Stimulated activated memory B cell treated with anti-CD40 and anti-IgM and Interleukin-4, amounts not matched to agents 10 μg/mL and 1 μg/mL and 100 μg/mL, for 72 hours (primary cell): Measurements from ENCODE around the gene CBY1.

Experiments
- ATAC-seq: fragments of 150-1000 bp; cut with Tn5 transposase; 2 replicates; pipeline ENCODE4 v1.10.0; 2021
- H3K27ac Mint-ChIP-seq: one replicate; pipeline ENCODE4 v1.8.0; 2022; ENCODE audit warnings: mild to moderate bottlenecking, mixed read lengths
- H3K27me3 Mint-ChIP-seq: one replicate; pipeline ENCODE4 v1.8.0; 2022; ENCODE audit warnings: mixed read lengths
- H3K36me3 Mint-ChIP-seq: one replicate; pipeline ENCODE4 v1.8.0; 2022; ENCODE audit warnings: mixed read lengths
- H3K4me1 Mint-ChIP-seq: one replicate; pipeline ENCODE4 v1.8.0; 2022; ENCODE audit warnings: mixed read lengths
- H3K4me3 Mint-ChIP-seq: one replicate; pipeline ENCODE4 v1.8.0; 2022; ENCODE audit warnings: mild to moderate bottlenecking, moderate library complexity, mixed read lengths
- H3K9me3 Mint-ChIP-seq: one replicate; pipeline ENCODE4 v1.8.0; 2022; ENCODE audit warnings: mixed read lengths

The CBY1 gene

GRCh38 chr22:38684895-38685294 lies 28.5 kb downstream of the CBY1 start:
- no peaks in the 10 kb centered on the region for H3K27me3 Mint-ChIP-seq
- H3K27ac Mint-ChIP-seq: no peak overlapping the region
- no peaks in the 10 kb centered on the region for H3K9me3 Mint-ChIP-seq
- ATAC-seq: no peak
- peaks cover 40% of the 10 kb centered on the region for H3K36me3 Mint-ChIP-seq
- H3K4me3 Mint-ChIP-seq: no peak overlapping the region
- peaks cover 23% of the 10 kb centered on the region for H3K4me1 Mint-ChIP-seq

DNA sequence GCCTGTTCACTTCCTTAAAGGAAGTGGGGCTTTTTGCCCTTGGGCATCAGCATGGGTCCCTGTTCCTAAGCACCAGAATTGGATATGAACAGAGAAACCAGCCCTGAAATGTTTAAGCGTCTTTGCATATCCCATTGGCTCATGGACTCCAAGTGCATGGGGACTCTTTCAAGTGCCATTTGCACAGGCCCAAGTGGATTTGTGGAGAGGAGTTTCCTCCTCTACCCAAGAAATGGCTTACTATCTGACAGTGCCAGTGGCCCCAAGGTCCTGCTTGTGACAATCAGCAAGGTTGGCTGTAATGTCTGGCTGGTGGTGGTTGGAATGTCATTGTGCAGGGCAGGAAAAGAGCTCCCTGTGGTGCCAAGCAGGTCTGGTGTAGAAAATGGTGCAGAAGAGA lies 29.3 kb downstream of the CBY1 start:
- peaks cover 42% of the 10 kb centered on the region for H3K36me3 Mint-ChIP-seq
- H3K27ac Mint-ChIP-seq: no peak overlapping the region
- H3K27me3 Mint-ChIP-seq: no peaks in the 10 kb centered on the region
- peaks cover 23% of the 10 kb centered on the region for H3K4me1 Mint-ChIP-seq
- H3K9me3 Mint-ChIP-seq: no peaks in the 10 kb centered on the region
- no peak for ATAC-seq
- no peak overlapping the region for H3K4me3 Mint-ChIP-seq

DNA sequence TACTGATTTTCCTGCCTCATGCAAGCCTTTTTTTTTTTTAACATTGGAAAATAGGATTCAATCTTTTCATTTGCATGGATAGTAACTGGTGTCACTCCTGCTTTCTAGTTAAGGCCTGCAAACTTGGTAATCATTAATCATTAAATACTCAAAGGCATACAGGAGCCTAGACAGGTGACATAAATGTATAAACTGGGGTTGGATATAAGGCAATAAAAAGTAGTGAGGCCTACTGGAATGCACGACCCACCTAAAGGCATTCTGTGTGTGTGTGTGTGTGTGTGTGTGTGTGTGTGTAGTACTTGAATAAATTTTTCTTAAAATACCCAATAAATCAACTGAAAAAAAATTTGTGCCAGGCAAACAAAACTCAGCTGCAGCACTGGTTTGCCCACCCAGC lies 33.2 kb downstream of the CBY1 start:
- Mint-ChIP-seq H3K27ac (no peak overlapping the region), H3K9me3 (no peaks in the 10 kb centered on the region), H3K4me3 (no peak overlapping the region), H3K27me3 (no peaks in the 10 kb centered on the region), H3K4me1 (peaks cover 25% of the 10 kb centered on the region), H3K36me3 (peaks cover 51% of the 10 kb centered on the region)
- ATAC-seq: no peak

DNA sequence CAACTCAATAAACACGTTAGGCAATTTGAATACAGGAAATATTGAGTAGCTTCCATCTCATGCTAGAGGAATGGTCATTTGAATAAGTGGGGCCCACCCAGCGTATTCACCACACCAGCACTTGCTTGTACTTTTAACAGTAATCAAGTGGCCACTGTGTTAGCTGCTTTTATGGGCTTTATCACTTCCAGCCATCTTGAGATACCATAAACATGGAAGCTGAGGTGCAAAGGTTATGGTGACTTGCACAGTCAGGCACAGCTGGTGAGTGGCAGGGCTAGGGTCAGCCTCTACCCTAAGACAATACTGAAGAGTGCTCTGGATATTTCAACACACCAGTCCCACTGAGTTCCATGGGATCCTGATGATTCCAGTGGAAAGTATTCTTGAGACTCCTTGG lies 37.6 kb downstream of the CBY1 start:
- H3K4me1 Mint-ChIP-seq: peaks cover 62% of the 10 kb centered on the region
- no peak overlapping the region for H3K27ac Mint-ChIP-seq
- no peak overlapping the region for H3K4me3 Mint-ChIP-seq
- H3K36me3 Mint-ChIP-seq: peaks cover 50% of the 10 kb centered on the region
- no peaks in the 10 kb centered on the region for H3K9me3 Mint-ChIP-seq
- no peaks in the 10 kb centered on the region for H3K27me3 Mint-ChIP-seq
- no peak for ATAC-seq

- Mint-ChIP-seq H3K4me3 (no peak overlapping the region), H3K27me3 (no peaks in the 10 kb centered on the region), H3K4me1 (peaks cover 70% of the 10 kb centered on the region), H3K27ac (peak overlapping the region; percentile 15), H3K36me3 (peaks cover 41% of the 10 kb centered on the region), H3K9me3 (no peaks in the 10 kb centered on the region)
- no peak for ATAC-seq
Measured at GRCh38 chr22:38694940-38695339, 38.5 kb downstream of the CBY1 start.

DNA sequence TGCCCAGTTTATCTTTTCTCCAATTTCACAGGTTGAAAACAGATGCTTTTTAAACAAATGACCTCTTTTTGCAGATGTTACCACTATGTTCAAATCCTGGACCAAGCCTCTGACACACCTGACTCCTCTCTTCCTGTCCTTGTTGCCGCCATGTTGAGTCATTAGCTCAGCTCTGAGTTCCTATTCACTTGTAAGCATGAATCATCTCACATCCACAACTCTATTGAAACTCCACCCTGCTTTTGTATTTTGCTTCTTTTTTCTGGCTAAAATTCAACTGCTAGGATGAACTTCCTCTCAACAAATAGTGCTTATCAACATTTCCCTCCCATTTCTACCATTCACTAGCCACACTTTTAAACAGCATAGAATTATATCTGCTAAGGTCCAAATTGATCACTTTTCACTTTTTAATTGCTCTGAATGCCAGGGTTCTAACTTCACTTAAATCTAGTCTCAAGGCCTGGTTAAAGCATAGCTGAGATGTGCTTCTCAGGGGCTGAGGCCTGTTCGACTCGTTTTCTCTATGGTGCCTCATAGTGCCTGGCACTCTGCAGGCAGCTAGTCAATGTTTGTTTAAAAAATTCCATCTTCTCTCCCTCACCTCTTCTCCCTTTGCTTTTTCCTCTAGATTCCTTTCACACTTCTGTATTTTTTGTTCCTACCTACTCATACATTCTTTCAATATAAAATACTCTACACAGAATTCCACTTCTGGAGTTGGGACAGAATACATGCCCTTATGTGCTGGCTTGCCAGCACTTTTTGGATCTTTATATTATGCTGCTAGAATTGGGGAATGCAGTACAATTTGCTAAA lies 40.4 kb downstream of the CBY1 start:
- no peaks in the 10 kb centered on the region for H3K9me3 Mint-ChIP-seq
- peak overlapping the region; percentile 57 for H3K4me3 Mint-ChIP-seq
- H3K36me3 Mint-ChIP-seq: peaks cover 33% of the 10 kb centered on the region
- no peaks in the 10 kb centered on the region for H3K27me3 Mint-ChIP-seq
- peak overlapping the region; percentile 46 for H3K27ac Mint-ChIP-seq
- peaks cover 74% of the 10 kb centered on the region for H3K4me1 Mint-ChIP-seq
- no peak for ATAC-seq

GRCh38 chr22:38697425-38698089 lies 41.1 kb downstream of the CBY1 start:
- Mint-ChIP-seq H3K9me3 (no peaks in the 10 kb centered on the region), H3K27me3 (no peaks in the 10 kb centered on the region)

DNA sequence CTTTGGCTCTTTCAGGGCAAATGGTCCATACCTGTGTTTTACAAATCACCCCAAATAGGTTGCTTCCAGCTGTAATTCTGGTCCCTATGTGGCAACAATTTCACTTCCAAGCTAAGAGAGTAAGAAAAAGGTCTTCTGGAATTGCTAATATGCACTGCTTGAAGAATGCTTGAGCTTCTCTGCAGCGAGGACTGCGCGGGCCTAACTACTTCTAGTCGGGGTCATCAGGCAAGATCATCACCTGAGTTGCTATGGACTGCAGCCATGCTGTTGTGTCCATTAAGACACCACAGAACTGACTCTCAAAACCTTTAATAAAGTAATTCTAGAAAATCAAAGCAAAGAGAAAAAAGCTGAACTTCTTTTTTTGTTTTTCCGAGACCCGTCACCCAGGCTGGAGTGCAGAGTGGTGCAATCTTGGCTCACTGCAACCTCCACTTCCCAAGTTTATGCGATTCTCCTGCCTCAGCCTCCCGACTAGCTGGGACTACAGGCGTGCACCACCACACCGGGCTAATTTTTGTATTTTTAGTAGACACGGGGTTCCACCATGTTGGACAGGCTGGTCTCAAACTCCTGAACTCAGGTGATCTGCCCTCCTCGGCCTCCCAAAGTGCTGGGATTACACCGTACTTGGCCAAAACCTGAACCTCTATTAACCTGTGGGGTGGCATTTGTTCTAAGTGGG lies 42.1 kb downstream of the CBY1 start:
- Mint-ChIP-seq H3K27ac (peak overlapping the region; percentile 98), H3K4me3 (peak overlapping the region; percentile 92), H3K9me3 (no peaks in the 10 kb centered on the region), H3K4me1 (peaks cover 66% of the 10 kb centered on the region), H3K27me3 (no peaks in the 10 kb centered on the region), H3K36me3 (peaks cover 26% of the 10 kb centered on the region)
- no peak for ATAC-seq

More at GRCh38 chr22:38697425-38698089, 41.1 kb downstream of the CBY1 start:
- H3K36me3 Mint-ChIP-seq: peaks cover 33% of the 10 kb centered on the region
- ATAC-seq: no peak
- H3K27ac Mint-ChIP-seq: peak overlapping the region; percentile 46
- peak overlapping the region; percentile 57 for H3K4me3 Mint-ChIP-seq
- peaks cover 74% of the 10 kb centered on the region for H3K4me1 Mint-ChIP-seq

- Mint-ChIP-seq H3K27ac (peak overlapping the region; percentile 98), H3K4me3 (peak overlapping the region; percentile 92), H3K9me3 (no peaks in the 10 kb centered on the region), H3K27me3 (no peaks in the 10 kb centered on the region), H3K36me3 (peaks cover 24% of the 10 kb centered on the region), H3K4me1 (peaks cover 61% of the 10 kb centered on the region)
- no peak for ATAC-seq
Measured at GRCh38 chr22:38699143-38699542, 42.7 kb downstream of the CBY1 start.

DNA sequence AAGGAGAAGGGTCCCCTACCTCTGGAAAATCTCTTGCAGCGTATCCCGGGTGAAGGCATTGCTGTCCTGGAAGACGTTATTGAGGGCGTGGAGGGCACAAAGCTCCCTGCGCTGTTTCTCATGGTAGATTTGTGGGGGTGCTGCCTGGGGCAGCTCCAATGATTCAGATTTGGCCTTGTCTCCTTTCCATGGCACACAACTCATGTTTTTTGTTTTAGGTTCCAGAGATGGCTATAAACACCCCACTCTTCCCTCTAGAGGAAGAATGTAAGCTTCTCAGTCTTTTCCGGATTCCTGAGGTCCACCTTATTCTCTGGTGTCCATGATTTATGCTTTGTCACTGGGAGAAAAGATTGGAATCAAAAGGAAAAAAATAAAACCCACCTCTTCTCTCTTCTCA lies 43.3 kb downstream of the CBY1 start:
- H3K9me3 Mint-ChIP-seq: no peaks in the 10 kb centered on the region
- no peaks in the 10 kb centered on the region for H3K27me3 Mint-ChIP-seq
- no peak for ATAC-seq
- peaks cover 55% of the 10 kb centered on the region for H3K4me1 Mint-ChIP-seq
- peaks cover 19% of the 10 kb centered on the region for H3K36me3 Mint-ChIP-seq
- H3K4me3 Mint-ChIP-seq: peak overlapping the region; percentile 92
- peak overlapping the region; percentile 98 for H3K27ac Mint-ChIP-seq

GRCh38 chr22:38700270-38700788 lies 43.9 kb downstream of the CBY1 start:
- Mint-ChIP-seq H3K27ac (peak overlapping the region; percentile 98), H3K9me3 (no peaks in the 10 kb centered on the region), H3K4me3 (peak overlapping the region; percentile 92), H3K36me3 (peaks cover 14% of the 10 kb centered on the region), H3K27me3 (no peaks in the 10 kb centered on the region), H3K4me1 (peaks cover 55% of the 10 kb centered on the region)
- ATAC-seq: no peak

- Mint-ChIP-seq H3K4me3 (peak within 1 kb of the TSS; percentile 92), H3K27me3 (no peaks in the 10 kb centered on the region), H3K9me3 (no peaks in the 10 kb centered on the region), H3K27ac (peak within 1 kb of the TSS; percentile 98), H3K36me3 (peaks cover 14% of the 10 kb centered on the region), H3K4me1 (peaks cover 53% of the 10 kb centered on the region)
- ATAC-seq: peak; percentile 77
Measured at GRCh38 chr22:38700789-38701628, 44.6 kb downstream of the CBY1 start, which contains the start of gene JOSD1. JOSD1 (minus strand) TSS chr22:38700943; CDS start chr22:38699987, 956 bp downstream.

- no peak for ATAC-seq
- Mint-ChIP-seq H3K27ac (peak overlapping the region; percentile 80), H3K4me3 (peak overlapping the region; percentile 91), H3K4me1 (peaks cover 52% of the 10 kb centered on the region), H3K27me3 (no peaks in the 10 kb centered on the region), H3K36me3 (no peaks in the 10 kb centered on the region), H3K9me3 (no peaks in the 10 kb centered on the region)
Measured at GRCh38 chr22:38704654-38705234, 48.3 kb downstream of the CBY1 start.
